Skeletal muscle satellite cell (primary cell): Measurements from ENCODE around the gene ULBP3.
"Not testable (repeated sequence)": the region's sequence is repeated elsewhere in the genome, so short reads cannot be mapped to it uniquely, and the experiment has no call there.

Experiments
- H3K27me3 ChIP-seq: 2 replicates; pipeline ENCODE4 v1.7.0; 2013; ENCODE audit warnings: low read length; ENCODE audit not compliant: control insufficient read depth, insufficient read depth
- H3K36me3 ChIP-seq: 2 replicates; pipeline ENCODE4 v1.7.0; 2013; ENCODE audit warnings: mild to moderate bottlenecking, control low read depth, low read length; ENCODE audit not compliant: insufficient read depth
- H3K4me1 ChIP-seq: 2 replicates; pipeline ENCODE4 v1.7.0; 2013; ENCODE audit warnings: low read length; ENCODE audit not compliant: control insufficient read depth, insufficient read depth
- H3K4me2 ChIP-seq: 2 replicates; pipeline ENCODE4 v1.7.0; 2013; ENCODE audit warnings: mild to moderate bottlenecking, low read length
- H3K4me3 ChIP-seq: 2 replicates; pipeline ENCODE4 v1.7.0; 2013; ENCODE audit warnings: low read length
- H3K9ac ChIP-seq: 2 replicates; pipeline ENCODE4 v1.7.0; 2013; ENCODE audit warnings: mild to moderate bottlenecking, low read depth, low read length, moderate library complexity
- H3K9me3 ChIP-seq: replicated peaks from 2 replicates; pipeline ENCODE4 v1.7.0; 2013; ENCODE audit warnings: mild to moderate bottlenecking, control low read depth, low read length

Gene ULBP3

DNA sequence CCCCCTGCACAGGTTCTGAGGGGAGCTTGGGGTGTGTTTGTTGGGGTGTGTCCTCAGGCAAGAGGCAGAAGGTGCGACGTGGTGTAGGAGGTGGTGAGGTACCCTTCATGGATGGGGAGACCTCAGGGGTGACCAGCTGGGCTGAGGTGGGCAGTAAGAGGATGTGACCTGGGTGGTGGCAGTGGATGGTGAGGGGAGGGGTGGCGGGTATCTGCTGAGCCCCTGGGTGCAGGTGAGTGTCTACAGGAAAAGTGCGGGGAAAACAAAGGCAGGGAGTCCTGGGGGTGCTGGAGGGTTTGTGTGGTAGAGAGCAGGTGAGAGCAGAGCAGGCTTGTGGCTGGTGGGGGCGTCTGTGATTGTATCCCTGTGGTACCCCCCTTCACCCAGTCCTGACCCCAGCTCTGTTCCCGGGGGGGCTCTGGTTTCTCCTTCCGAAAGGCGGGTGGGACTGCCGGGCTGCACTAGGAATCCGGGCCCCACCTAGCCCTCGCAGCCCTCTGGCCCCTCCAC is 44.2 kb downstream of the ULBP3 start:
- H3K27me3 ChIP-seq = peaks cover 43% of the 10 kb centered on the region
- H3K4me3 ChIP-seq = no peak overlapping the region
- peak overlapping the region; percentile 86 for H3K4me2 ChIP-seq
- H3K9ac ChIP-seq = no peak overlapping the region
- peaks cover 7% of the 10 kb centered on the region for H3K4me1 ChIP-seq
- no peaks in the 10 kb centered on the region for H3K36me3 ChIP-seq
- H3K9me3 ChIP-seq = no peaks in the 10 kb centered on the region

DNA sequence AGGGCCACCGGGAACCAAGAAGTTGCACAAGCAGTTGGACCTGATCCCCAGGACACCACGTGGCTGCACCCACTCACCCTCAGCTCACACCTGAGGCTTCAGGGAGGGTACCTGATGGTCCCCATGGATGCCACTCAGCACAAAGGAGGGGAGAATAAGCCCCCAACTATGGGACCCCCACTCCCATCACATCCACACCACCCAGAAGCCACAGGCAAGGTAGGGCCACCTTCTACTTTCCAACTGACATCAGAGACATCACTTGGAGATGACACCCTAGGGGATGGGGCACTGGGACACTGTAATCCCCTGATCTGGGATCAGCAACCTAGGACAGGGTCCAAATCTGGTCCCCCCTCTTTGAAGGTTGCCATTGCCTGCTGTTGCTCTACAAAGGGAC is 44.9 kb downstream of the ULBP3 start:
- H3K9me3 ChIP-seq, H3K9ac ChIP-seq, H3K36me3 ChIP-seq, H3K4me3 ChIP-seq, H3K4me2 ChIP-seq, H3K4me1 ChIP-seq: not testable (repeated sequence)
- H3K27me3 ChIP-seq = peaks cover 42% of the 10 kb centered on the region

DNA sequence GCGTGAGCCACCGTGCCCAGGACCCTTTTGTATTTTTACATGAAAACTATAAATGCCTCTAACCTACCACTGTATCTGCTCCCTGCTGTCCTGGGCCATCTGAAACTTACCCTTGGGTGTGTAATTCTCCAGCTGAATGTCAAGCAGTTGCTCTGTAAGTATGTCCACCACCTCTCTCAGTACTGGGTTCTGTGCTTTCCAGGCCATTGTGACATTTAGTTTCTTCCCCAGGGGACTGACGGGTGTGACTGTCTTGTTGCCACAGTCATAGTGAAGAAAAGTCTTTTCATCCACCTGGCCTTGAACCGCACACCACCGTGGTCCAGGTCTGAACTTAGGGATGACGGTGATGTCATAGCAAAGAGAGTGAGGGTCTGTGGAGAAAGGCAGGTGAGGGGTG is 47.1 kb downstream of the ULBP3 start:
- H3K9me3 ChIP-seq, H3K4me1 ChIP-seq, H3K9ac ChIP-seq, H3K36me3 ChIP-seq, H3K4me2 ChIP-seq, H3K4me3 ChIP-seq: not testable (repeated sequence)
- H3K27me3 ChIP-seq = peaks cover 32% of the 10 kb centered on the region

DNA sequence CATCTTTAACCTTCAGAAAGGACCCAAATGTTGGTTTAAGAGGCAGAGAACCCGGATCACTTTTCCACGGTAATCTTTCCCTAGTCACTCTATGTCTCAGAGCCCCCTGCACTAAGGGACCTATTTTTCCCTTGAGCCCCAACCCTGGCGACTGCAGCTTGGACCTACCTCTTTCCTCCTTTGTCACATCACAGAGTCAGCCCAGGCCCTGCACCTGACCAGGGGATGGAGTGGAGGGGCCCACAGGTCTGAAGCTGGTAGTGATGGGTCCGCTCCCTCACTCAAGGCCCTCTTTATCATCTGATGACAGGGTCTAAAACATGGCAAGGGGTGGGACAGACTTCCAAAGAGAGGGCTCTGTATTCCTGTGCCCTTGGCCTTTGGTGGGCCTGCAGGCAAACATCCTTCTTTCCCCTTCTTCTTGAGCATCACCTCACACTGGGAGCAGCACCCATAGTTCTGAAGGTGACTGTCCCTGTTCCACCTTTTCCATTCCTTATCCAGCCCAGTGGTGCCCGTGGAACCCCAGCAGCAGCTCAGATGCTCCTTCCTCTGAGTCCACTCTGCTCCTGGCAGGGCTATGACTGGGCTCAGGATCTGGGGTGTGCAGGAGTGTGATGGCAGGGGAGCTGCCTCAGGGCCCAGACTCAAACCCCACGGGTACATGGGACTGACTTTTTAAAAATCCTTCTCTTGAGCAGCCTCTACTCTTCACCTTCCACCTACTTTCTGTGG is 49.9 kb downstream of the ULBP3 start:
- Histone ChIP-seq H3K27me3 (peaks cover 35% of the 10 kb centered on the region), H3K4me2 (no peak overlapping the region), H3K4me3 (no peak overlapping the region), H3K9ac (no peak overlapping the region), H3K4me1 (no peaks in the 10 kb centered on the region), H3K9me3 (no peaks in the 10 kb centered on the region), H3K36me3 (no peaks in the 10 kb centered on the region)

DNA sequence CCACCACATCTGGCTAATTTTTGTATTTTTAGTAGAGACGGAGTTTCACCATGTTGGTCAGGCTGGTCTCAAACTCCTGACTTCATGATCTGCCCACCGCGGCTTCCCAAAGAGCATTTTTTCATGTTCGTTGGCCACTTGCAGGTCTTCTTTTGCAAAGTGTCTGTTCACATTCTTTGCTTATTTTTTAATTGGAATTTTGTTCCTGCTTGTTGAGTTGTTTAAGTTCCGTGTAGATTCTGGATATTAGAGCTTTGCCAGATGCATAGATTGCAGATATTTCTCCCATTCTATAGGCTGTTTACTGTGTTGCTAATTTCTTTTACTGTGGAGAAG is 51.8 kb downstream of the ULBP3 start:
- peaks cover 48% of the 10 kb centered on the region for H3K27me3 ChIP-seq
- not testable (repeated sequence) for H3K9ac ChIP-seq

DNA sequence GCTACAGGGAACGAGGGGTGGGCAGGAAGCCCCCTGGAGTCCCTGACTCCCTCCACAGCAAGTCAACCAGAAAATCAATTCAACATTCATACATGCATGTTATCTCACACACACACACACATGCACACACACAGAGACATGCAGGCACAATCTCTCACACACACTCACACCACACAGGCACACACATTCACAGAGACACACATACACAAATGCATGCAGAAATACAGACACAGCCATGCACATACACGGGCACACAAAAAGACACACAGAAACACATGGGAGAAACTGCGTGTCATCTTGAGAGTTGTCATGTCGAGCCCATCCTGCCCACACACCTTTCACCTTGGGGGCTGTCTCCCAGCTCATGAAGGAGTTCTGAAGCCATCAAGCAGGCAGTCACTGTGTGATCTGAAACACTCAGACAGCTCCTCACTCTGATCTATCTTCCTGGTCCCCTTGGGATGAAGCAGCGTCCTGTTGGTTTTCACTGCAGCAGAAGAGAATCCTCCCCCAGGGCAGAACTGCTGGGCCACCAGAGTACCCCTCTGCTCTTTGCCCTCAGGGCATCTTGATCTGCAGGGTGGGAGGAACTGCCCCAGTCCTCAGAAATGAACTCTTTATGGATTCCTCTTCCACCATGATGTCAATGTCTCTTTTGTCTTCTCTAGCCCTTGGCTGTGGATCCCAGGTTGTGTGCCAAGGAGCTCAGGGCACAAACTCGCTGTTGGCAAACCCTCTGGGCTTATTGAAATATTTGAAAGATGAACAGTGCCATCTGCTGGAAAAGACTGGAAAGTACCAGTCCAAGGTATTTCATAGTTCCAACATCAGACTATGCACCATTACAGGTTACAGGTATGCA is 52.4 kb downstream of the ULBP3 start:
- no peaks in the 10 kb centered on the region for H3K4me1 ChIP-seq
- no peak overlapping the region for H3K4me3 ChIP-seq
- H3K9ac ChIP-seq = no peak overlapping the region
- no peaks in the 10 kb centered on the region for H3K36me3 ChIP-seq
- H3K27me3 ChIP-seq = peaks cover 54% of the 10 kb centered on the region
- H3K4me2 ChIP-seq = no peak overlapping the region
- no peaks in the 10 kb centered on the region for H3K9me3 ChIP-seq

More for the DNA sequence above, 51.8 kb downstream of the ULBP3 start:
- not testable (repeated sequence) for H3K4me2 ChIP-seq, H3K4me1 ChIP-seq, H3K36me3 ChIP-seq, H3K4me3 ChIP-seq, H3K9me3 ChIP-seq

DNA sequence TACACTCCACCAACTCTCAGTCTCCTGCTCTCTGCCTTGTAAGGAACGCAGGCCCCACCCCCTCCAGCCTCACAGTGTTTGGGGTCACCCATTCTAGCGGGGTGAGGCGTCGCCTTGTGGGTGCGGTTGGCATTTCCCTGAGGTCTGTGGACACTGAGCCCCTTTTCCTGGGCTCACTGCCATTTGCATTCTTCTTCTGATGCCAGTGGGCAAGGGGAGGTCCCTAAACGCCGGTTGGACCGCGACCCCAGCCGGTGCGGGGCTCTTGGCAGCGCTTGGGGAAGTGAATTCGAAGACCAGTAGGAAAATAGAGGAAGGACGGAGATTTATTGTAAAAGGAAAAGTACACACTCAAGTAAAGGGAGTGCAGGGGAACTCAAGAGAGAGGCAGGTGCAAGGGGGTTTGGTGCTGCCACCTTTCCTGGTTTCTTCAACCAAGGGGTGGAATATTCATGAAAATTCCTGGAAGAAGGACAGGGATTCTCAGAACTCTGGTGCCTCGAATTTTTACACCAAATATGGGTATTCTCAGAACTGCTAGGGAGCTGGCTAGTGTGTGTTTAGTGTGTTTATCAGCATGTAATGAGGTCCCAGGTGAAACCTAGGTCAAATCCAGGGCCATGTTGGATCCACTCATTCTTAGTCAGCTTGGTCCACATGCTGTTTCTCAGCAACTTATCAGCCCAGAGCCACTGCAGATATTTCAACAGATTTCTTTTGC is 53.5 kb downstream of the ULBP3 start:
- Histone ChIP-seq H3K4me2 (peak overlapping the region; percentile 49), H3K4me3 (peak overlapping the region; percentile 45), H3K27me3 (peaks cover 60% of the 10 kb centered on the region)
- H3K36me3 ChIP-seq, H3K9me3 ChIP-seq, H3K9ac ChIP-seq, H3K4me1 ChIP-seq: not testable (repeated sequence)

DNA sequence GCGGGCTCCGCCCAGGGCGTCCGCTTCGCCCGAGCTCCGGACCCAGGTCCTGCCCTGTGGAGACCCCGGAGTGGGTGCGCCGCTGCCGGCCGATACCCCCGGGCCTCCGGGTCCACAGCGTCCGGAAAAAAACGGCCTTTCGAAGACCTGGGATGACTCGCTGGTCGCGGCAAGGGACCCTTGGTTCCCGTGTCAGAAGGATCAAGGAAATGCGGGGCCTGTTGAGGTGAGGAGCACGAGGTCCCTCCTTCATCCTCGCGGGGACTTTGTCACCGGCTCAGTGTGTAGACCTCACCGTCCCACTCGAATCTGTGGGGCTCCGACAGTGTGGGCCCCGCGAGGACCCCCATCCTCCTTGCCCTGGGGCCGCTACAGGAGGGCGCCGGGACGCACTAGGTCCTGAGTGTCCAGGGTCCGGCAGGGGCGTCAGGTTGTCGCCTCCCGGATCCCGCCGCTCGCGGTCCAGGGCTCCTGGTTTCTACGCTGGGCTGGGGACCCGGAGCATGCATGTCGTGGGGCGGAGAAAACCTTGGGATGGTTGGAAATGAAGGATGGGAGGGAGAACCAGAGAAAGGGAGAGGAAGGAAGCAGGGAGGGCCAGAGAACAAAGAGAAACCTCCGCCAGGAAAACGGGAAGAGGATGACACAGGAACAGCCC is 54.2 kb downstream of the ULBP3 start:
- Histone ChIP-seq H3K4me3 (peak overlapping the region; percentile 45), H3K4me2 (peak overlapping the region; percentile 49), H3K27me3 (peaks cover 66% of the 10 kb centered on the region)
- H3K9me3 ChIP-seq, H3K4me1 ChIP-seq, H3K36me3 ChIP-seq, H3K9ac ChIP-seq: not testable (repeated sequence)

DNA sequence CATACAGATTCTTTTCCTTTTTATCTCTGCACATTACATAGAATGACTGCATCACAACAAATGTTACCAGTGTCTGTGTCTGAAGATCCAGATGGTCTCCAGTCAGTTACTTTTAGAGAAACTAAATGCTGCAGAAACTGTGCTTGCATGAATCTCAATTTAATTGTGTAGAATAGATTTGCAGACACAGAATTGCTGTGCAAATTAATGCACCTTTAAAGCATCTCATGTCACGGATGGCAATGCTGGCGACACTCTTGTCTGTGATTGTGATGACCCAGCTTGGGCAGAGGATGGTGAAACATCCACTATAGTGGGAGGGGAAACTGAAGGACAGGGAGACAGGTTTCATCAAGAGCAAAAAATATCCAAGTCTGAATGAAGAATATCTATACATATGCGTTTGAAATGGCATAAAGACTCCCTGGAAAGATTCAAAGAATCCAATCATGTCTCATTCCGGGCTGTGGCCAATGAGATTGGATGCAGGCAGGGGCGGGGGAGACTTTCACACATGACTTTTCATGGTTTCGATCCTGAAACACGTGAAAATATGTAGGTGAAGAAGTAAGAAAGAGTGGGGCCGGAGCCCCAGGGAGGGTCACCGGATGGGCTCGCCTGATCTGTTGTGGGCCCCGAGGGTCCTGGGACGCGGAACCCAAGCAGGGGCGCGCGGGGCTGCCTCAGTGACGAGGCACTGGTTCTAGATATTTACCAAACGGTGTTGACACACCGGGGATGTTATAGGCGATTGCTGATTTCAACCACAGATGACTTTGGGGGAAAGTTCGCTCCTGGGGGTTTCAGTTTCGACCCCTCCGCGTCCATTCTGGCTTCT is 54.9 kb downstream of the ULBP3 start:
- peaks cover 64% of the 10 kb centered on the region for H3K27me3 ChIP-seq
- H3K4me1 ChIP-seq, H3K36me3 ChIP-seq, H3K9me3 ChIP-seq, H3K4me3 ChIP-seq, H3K9ac ChIP-seq, H3K4me2 ChIP-seq: not testable (repeated sequence)

DNA sequence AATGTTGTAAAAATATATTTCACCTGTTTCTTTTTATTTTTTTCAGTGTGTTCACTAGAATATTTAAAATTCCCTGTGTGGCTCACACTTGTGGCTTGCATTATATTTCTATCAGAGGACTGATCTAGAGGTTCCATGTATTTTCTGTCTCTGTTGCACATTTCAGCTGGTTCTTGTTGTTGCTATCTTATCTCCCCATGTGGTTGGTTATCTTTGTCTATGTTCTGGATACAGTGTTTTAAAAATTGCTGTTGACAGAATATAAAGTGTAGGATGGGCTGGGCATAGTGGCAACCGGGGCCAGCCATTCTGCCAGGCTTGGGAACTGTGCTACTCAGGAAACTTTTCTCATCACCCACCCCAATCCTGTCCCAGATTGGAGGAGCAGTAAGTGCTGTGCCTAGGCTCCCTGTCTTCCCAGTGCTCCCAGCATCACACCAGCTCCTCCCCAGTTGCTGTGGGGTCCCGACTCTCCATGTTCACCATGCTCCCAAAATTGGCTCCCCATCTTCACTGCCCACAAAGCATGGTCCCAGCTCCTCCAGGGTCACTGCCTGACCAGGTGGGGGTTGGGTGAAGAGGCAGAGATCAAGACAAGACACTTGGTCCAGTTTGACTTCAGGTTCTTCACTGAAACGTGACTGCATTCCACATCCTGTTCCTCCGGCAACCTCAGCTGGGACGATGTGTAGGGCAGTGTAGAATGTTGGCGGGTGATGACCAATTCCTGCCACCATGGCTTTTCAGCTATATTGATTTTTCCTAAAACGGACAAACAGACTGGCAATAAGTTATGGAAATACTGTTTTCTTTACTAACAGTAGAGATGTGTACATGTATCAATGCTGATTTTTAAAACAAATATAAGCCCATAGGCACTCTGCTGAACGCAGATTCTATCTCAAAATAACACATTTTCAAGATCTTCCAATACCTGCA is 55.8 kb downstream of the ULBP3 start:
- peaks cover 65% of the 10 kb centered on the region for H3K27me3 ChIP-seq
- H3K4me1 ChIP-seq, H3K4me2 ChIP-seq: not testable (repeated sequence)

More for the DNA sequence above, 55.8 kb downstream of the ULBP3 start:
- not testable (repeated sequence) for H3K9ac ChIP-seq, H3K36me3 ChIP-seq, H3K4me3 ChIP-seq, H3K9me3 ChIP-seq
